BJ (cell line): ENCODE measurements around the gene DDX25. TPM values are rescaled to one million over a fixed set of nuclear protein-coding genes. Genes with fewer than 3 reads are reported as not detected.

Experiments used
- CTCF ChIA-PET: fragments of 350-600 bp; formaldehyde crosslinking; extraction: SDS; loops from one replicate; lab custom pipeline; 2021; ENCODE audit warnings: antibody characterized with exemption, inconsistent platforms; lab: Yijun Ruan, JAX
- POLR2A ChIA-PET: fragments of 300-600 bp; sonication (Branson Sonifier 250); formaldehyde crosslinking; extraction: SDS; loops from one replicate; lab custom pipeline; 2021; ENCODE audit warnings: antibody characterized with exemption; lab: Charles Lee
- DNase-seq: peaks from one replicate; pipeline ENCODE4 v3.0.0-alpha.2; 2011; ENCODE audit warnings: low read depth
- H3K27me3 ChIP-seq: 2 replicates; pipeline ENCODE4 v1.6.0; 2011; ENCODE audit warnings: low read length; ENCODE audit not compliant: control insufficient read depth, insufficient read depth
- H3K36me3 ChIP-seq: 2 replicates; pipeline ENCODE4 v1.5.1; 2011; ENCODE audit warnings: low read length; ENCODE audit not compliant: control insufficient read depth, insufficient read depth
- H3K4me3 ChIP-seq: 2 replicates; pipeline ENCODE4 v1.5.1; 2011; ENCODE audit warnings: low read depth, mild to moderate bottlenecking, control low read depth, low read length
- polyA plus RNA-seq: library from polyadenylated mRNA; depleted of rRNA; stranded (reverse); fragments of >200 nt; gene quantifications from 2 replicates; pipeline ENCODE4 v1.2.3, GENCODE V29; 2011
- TF ChIP-seq, protein P1 (sequence below): IDR thresholded peaks from 2 replicates; pipeline ENCODE4 v1.5.1; 2011; ENCODE audit warnings: low read depth, mild to moderate bottlenecking, control low read depth, inconsistent platforms, low read length, moderate library complexity; ENCODE audit not compliant: insufficient read depth

The DDX25 gene
- polyA plus RNA-seq, 1 experiment, result not detected

DNA sequence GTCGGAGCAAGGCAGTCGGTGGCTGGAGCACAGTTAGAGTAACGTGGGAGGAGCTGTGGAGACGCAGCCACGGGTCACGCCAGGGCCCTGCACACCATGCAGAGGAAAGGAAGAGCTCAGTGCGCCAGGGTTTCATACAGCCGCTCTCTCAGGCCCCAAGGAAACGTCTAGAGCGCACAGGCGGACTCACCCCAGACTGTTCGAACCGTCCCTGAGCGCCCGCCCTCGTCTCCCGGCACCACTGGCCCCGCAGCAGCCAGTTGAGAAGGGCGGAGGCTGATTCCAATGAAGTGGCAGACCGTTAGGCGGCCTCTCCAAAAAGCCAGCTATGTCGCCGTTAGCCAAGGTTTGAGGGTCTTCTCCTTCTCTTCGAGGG is 17.3 kb upstream of the DDX25 start:
- DNase-seq, result no peak
- ChIA-PET CTCF (interaction anchor here (1.4 to 2.0 kb wide), 2 partner anchors 9 to 55 kb away, joined by 3 to 8 read pairs; no protein-coding TSS in a partner anchor), POLR2A (interaction anchor here (1.3 kb wide), 1 partner anchor 9 kb away, joined by 5 read pairs; no protein-coding TSS in a partner anchor)
- H3K36me3 ChIP-seq, result no peaks in the 10 kb centered on the region
- TF ChIP-seq, protein P1, sequence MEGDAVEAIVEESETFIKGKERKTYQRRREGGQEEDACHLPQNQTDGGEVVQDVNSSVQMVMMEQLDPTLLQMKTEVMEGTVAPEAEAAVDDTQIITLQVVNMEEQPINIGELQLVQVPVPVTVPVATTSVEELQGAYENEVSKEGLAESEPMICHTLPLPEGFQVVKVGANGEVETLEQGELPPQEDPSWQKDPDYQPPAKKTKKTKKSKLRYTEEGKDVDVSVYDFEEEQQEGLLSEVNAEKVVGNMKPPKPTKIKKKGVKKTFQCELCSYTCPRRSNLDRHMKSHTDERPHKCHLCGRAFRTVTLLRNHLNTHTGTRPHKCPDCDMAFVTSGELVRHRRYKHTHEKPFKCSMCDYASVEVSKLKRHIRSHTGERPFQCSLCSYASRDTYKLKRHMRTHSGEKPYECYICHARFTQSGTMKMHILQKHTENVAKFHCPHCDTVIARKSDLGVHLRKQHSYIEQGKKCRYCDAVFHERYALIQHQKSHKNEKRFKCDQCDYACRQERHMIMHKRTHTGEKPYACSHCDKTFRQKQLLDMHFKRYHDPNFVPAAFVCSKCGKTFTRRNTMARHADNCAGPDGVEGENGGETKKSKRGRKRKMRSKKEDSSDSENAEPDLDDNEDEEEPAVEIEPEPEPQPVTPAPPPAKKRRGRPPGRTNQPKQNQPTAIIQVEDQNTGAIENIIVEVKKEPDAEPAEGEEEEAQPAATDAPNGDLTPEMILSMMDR, result no peak
- no peaks in the 10 kb centered on the region for H3K27me3 ChIP-seq
- H3K4me3 ChIP-seq, result peak overlapping the region; percentile 62

DNA sequence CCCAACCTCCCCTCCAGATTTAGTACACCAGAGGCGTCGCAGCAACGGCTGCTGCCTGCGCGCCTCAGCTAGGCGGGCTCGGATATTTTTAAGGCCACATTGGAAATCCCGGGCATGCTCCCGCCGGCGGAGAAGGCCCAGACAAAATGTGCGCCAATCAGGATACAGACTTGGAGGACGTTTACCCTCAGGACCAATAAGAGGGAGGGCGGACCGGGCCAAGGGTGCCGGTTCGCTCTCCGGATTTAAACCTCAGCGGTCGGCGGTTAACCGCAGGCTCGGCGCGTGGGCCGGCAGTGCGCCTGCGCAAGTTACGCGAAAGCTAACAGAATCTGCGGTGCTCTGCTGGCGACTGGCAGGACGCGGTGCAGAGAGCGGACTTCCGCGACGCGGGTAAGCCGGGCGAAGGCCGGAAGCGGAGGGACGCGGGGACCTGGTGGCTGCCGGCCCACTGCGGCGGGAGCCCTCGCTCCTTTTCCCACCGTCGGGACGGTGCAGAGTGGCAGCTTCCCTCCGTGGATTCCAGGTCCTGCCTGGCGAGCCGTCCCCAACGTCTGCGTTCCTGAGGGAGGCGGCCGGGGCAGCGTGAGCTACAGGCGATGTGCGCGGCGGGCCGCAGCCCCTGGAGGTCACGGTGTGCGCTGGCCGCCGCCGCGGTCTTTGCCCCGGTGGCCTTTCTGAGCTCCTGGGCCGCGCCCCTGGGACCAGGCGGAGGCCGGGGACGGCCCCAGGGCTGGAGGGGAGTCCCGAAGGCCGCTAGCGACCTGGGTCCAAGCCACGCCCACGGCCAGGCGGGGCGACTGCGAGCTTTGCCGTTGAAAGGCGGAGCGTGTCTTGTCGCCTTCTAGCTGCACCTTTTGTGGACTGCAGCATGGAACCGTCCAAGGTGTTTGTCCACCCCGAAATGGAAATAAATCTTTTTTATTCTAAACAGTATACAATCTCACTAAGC is 16.7 kb upstream of the DDX25 start, which contains the start of gene HYLS1:
HYLS1 (plus strand) TSS at position 296 of the 952 bp plus-strand sequence. CDS start 11,701 bp downstream, outside the sequence.
- POLR2A ChIA-PET, result interaction anchor here (0.7 to 1.3 kb wide), 2 partner anchors 8 to 399 kb away, joined by 4 to 5 read pairs; no protein-coding TSS in a partner anchor
- peak; percentile 84 for DNase-seq
- CTCF ChIA-PET, result interaction anchor here (0.6 to 2.0 kb wide), 3 partner anchors 9 to 55 kb away, joined by 3 to 8 read pairs (median 4); no protein-coding TSS in a partner anchor
- no peaks in the 10 kb centered on the region for H3K36me3 ChIP-seq
- TF ChIP-seq, protein P1, result peak; percentile 52
- H3K4me3 ChIP-seq, result peak within 1 kb of the TSS; percentile 62
- H3K27me3 ChIP-seq, result no peaks in the 10 kb centered on the region

DNA sequence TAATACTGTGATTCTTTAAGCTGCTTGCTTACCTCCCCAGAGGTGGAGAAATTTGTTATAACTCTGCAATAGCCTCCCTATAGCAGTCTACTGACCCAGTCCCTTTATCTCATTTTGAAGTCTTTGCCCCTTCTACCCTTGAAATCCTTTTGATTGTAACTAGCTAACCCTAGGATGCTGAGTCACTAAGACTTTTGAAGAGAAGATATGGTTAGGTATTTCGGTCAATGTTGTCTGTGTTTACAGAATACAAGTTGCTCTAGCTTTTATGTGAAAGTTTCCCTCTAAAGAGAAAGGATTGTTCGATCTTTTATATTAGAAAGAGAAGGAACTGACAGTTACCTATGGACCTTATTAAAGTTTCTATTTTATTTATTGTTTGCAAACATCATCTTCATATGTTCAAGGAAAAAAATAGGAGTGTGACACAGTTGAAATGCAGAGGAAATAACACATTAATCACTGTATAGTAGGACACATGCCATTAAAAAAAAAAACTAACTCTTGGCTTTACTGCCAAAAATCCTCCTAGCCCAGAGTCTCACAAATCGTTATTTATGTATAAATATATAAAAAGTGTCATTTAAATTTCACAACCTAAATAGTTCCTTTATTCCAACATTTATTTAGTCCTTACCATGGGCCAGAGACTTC is 13.7 kb upstream of the DDX25 start:
- H3K4me3 ChIP-seq, result no peak overlapping the region
- TF ChIP-seq, protein P1, result no peak
- no peaks in the 10 kb centered on the region; the same call in 1 of the 2 replicates for H3K36me3 ChIP-seq
- H3K27me3 ChIP-seq, result no peaks in the 10 kb centered on the region
- ChIA-PET POLR2A (no interaction called here), CTCF (no interaction called here)
- no peak for DNase-seq

DNA sequence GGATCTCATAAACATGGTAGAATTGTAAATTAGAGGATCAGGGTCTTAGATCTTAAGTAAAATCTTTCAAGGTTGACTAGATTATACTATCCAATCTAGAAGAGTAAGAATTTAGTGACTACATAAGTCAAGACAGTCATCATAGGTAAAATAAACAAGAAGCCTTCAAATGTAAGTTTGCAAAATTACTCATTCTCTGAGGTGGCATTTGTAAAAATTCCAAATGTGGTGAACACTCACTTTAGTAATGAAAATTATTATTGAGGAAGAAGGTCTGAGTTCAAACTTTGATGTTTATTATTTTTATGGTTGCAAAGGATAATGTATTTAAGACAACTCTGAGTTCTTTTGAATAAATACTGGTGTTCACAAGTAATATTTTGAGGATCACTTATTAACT is 12.2 kb upstream of the DDX25 start:
- POLR2A ChIA-PET, result no interaction called here
- DNase-seq, result no peak
- TF ChIP-seq, protein P1, result no peak
- H3K4me3 ChIP-seq, result no peak overlapping the region
- CTCF ChIA-PET, result no interaction called here
- peaks cover 1% of the 10 kb centered on the region; the same call in 1 of the 2 replicates for H3K36me3 ChIP-seq
- H3K27me3 ChIP-seq, result no peaks in the 10 kb centered on the region

DNA sequence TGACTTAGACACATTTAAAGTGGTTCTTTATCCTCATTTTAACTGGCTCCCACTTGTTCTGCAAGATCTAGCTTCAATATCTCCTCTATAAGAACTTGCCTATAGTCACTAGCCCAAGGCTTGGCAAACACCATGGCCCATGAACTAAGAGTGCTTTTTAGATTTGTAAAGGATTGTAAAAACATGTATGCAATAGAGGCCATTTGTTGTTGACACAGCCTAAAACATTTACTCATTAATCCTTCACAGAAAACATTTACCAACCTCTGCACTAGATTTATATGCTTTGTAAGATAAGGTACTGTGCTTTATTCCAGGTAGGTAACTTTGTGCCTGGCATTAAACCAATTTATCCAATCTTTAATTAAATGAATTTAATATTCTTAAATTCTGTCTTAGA is 11.3 kb upstream of the DDX25 start:
- ChIA-PET POLR2A (no interaction called here), CTCF (no interaction called here)
- H3K27me3 ChIP-seq, result no peaks in the 10 kb centered on the region
- H3K4me3 ChIP-seq, result no peak overlapping the region
- H3K36me3 ChIP-seq, result peaks cover 1% of the 10 kb centered on the region; the same call in 1 of the 2 replicates
- TF ChIP-seq, protein P1, result no peak
- no peak for DNase-seq
